Parathyroid adenoma (tissue), 2 donors: Measurements from ENCODE around the gene HOXA3.

Source experiments
- H2AFZ ChIP-seq: fragments of 300-600 bp; sonication (generic); one replicate; pipeline ENCODE4 v1.7.0; 2017; ENCODE audit warnings: antibody characterized with exemption, mild to moderate bottlenecking
- H3K27ac ChIP-seq: fragments of 300-600 bp; sonication (generic); one replicate; pipeline ENCODE4 v1.7.0; 2017
- H3K27me3 ChIP-seq: fragments of 300-600 bp; sonication (generic); one replicate; pipeline ENCODE4 v1.7.0; 2017; ENCODE audit warnings: low read length; ENCODE audit not compliant: control insufficient read depth, insufficient read depth
- H3K36me3 ChIP-seq: fragments of 300-600 bp; sonication (generic); one replicate; pipeline ENCODE4 v1.7.0; 2017; ENCODE audit warnings: low read length; ENCODE audit not compliant: control insufficient read depth, insufficient read depth
- H3K4me1 ChIP-seq: fragments of 300-600 bp; sonication (generic); one replicate; pipeline ENCODE4 v1.7.0; 2017; ENCODE audit warnings: control low read depth
- H3K4me2 ChIP-seq: fragments of 300-600 bp; sonication (generic); one replicate; pipeline ENCODE4 v1.7.0; 2017; ENCODE audit warnings: low read length
- H3K4me3 ChIP-seq: fragments of 300-600 bp; sonication (generic); one replicate; pipeline ENCODE4 v1.7.0; 2017; ENCODE audit warnings: low read depth, low read length
- H3K79me2 ChIP-seq: fragments of 300-600 bp; sonication (generic); one replicate; pipeline ENCODE4 v1.7.0; 2017; ENCODE audit warnings: control low read depth
- H3K9ac ChIP-seq: fragments of 300-600 bp; sonication (generic); one replicate; pipeline ENCODE4 v1.7.0; 2017; ENCODE audit warnings: mild to moderate bottlenecking
- H3K9me3 ChIP-seq: fragments of 300-600 bp; sonication (generic); one replicate; pipeline ENCODE4 v1.7.0; 2017; ENCODE audit warnings: low read length; ENCODE audit not compliant: control insufficient read depth
- CTCF ChIP-seq: fragments of 300-600 bp; sonication (generic); IDR thresholded peaks from one replicate; pipeline ENCODE4 v1.7.0; 2017; ENCODE audit warnings: antibody characterized with exemption, mild to moderate bottlenecking
- donor health status: primary hyperparathyroidism.

The HOXA3 gene

DNA sequence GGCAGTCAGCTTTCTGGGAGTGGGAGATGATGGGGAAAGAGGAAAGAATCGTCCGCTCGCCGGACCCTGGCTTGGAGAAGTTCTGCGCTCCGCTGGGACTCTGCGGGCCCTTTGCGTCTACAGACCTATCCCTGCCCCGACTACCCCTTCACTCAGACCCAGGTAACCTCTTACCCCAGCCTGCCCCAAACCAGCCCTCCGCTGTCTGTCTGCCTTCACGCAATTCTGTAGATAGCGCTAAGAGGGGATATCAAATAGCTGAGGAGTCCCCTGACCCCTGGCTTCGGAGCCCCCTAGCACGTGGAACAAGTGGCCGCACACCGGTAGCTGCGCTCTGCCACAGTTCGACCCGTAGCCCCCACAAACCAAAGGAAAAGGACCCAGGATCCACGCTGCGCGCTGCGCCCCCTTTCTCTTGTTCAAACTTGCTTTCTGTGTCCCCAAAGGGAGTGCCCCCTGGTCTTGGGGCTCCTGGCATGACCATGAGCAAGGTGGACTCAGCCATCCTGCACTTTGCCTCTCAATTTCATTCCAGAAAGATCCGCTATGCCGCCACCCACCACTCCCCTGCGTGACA, 28.8 kb downstream of the HOXA3 start:
- Histone ChIP-seq H3K4me1 (no peaks in the 10 kb centered on the region), H2AFZ (no peak overlapping the region), H3K27ac (no peak overlapping the region), H3K79me2 (no peaks in the 10 kb centered on the region), H3K4me3 (no peak overlapping the region), H3K9me3 (no peaks in the 10 kb centered on the region), H3K36me3 (no peaks in the 10 kb centered on the region), H3K4me2 (no peak overlapping the region), H3K9ac (no peak overlapping the region), H3K27me3 (no peaks in the 10 kb centered on the region)
- no peak for TF ChIP-seq CTCF

DNA sequence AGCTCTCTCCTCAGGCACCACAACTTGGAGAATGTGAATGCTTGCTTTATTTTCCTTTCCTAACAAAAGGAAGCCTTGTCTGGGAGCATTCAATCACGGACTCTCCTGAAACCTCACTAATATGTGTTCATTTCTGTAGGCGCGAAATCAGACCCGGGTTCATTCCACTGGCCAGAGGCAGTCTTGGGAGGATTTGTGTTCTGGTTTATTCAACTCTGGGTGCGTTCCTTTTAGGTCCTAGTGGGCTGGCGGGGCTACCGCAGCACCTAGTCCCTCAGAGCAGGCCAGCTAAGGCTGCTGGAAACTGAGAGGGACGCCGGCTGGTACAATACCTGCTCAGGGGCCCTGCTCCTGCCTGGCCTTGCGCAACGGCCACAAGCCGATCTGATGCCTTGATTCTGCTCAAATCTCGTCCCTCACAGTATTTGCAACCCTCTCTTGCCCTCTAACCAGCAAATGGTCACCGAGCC, 29.3 kb downstream of the HOXA3 start:
- Histone ChIP-seq H3K27me3 (no peaks in the 10 kb centered on the region), H3K4me1 (no peaks in the 10 kb centered on the region), H3K79me2 (no peaks in the 10 kb centered on the region), H3K9me3 (no peaks in the 10 kb centered on the region), H3K4me3 (no peak overlapping the region), H3K9ac (no peak overlapping the region), H2AFZ (no peak overlapping the region), H3K4me2 (no peak overlapping the region), H3K36me3 (no peaks in the 10 kb centered on the region), H3K27ac (no peak overlapping the region)
- no peak for TF ChIP-seq CTCF

- no peaks in the 10 kb centered on the region for H3K9me3 ChIP-seq
- H3K27ac ChIP-seq = no peak overlapping the region
- H3K79me2 ChIP-seq = no peaks in the 10 kb centered on the region
- H3K4me3 ChIP-seq = peak overlapping the region; percentile 1
- no peak overlapping the region for H3K4me2 ChIP-seq
- H3K27me3 ChIP-seq = no peaks in the 10 kb centered on the region
- no peaks in the 10 kb centered on the region for H3K36me3 ChIP-seq
- no peak overlapping the region for H2AFZ ChIP-seq
- H3K9ac ChIP-seq = no peak overlapping the region
- H3K4me1 ChIP-seq = no peaks in the 10 kb centered on the region
- no peak for TF ChIP-seq CTCF
Observed at GRCh38 chr7:27122077-27122910, 30.1 kb downstream of the HOXA3 start.

- Histone ChIP-seq H3K27ac (no peak overlapping the region), H3K4me2 (no peak overlapping the region), H3K4me1 (no peaks in the 10 kb centered on the region), H3K79me2 (no peaks in the 10 kb centered on the region), H3K9ac (no peak overlapping the region), H3K4me3 (no peak overlapping the region), H3K9me3 (no peaks in the 10 kb centered on the region), H3K27me3 (no peaks in the 10 kb centered on the region), H3K36me3 (no peaks in the 10 kb centered on the region), H2AFZ (no peak overlapping the region)
- no peak for TF ChIP-seq CTCF
Observed at GRCh38 chr7:27121684-27122076, 30.7 kb downstream of the HOXA3 start.
